Measurements from ENCODE around the gene AMOTL1.

DNA sequence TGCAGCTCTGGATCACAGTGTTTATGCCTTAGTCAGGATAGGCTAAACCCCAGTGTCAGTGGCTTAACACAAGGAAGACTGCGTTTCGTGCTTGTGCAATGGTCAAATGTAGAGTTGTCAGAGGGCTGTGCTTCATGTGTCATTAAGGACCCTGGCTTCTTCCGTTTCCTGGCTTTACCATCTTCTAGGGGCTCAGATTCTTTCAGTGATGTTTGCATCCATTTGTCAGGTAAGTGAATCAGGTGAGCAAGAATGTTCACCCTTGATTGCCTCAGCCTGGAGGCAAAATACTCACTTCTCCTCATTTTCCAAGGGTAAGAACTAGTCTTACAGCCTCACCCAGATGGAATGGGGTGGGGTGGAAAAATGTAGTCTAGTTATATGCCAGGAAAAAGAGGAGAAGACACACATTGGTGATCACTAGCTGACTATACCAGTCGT is 20.5 kb upstream of the AMOTL1 start:
- TF ChIP-seq, protein P1, sequence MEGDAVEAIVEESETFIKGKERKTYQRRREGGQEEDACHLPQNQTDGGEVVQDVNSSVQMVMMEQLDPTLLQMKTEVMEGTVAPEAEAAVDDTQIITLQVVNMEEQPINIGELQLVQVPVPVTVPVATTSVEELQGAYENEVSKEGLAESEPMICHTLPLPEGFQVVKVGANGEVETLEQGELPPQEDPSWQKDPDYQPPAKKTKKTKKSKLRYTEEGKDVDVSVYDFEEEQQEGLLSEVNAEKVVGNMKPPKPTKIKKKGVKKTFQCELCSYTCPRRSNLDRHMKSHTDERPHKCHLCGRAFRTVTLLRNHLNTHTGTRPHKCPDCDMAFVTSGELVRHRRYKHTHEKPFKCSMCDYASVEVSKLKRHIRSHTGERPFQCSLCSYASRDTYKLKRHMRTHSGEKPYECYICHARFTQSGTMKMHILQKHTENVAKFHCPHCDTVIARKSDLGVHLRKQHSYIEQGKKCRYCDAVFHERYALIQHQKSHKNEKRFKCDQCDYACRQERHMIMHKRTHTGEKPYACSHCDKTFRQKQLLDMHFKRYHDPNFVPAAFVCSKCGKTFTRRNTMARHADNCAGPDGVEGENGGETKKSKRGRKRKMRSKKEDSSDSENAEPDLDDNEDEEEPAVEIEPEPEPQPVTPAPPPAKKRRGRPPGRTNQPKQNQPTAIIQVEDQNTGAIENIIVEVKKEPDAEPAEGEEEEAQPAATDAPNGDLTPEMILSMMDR (IDR thresholded peaks at IDR 0.05): no peak
- TF ChIP-seq POLR2A (IDR thresholded peaks at IDR 0.05): no peak
